K562 (cell line): ENCODE results near the gene PSMD8. TPM values are rescaled to one million over a fixed set of nuclear protein-coding genes. Genes with fewer than 3 reads are reported as not detected.

Experiments
- ELF4 ChIP-seq: fragments of 450-650 bp; formaldehyde crosslinking; IDR thresholded peaks from 2 replicates; pipeline ENCODE4 v1.4.0; 2022; ENCODE audit warnings: missing genetic modification characterization
- GABPA ChIP-seq: fragments of 200-800 bp; sonication (Bioruptor generic); conservative IDR thresholded peaks from 2 replicates; pipeline ENCODE4 v1.6.1; 2016; ENCODE audit warnings: low read depth, missing genetic modification characterization, missing compliant biosample characterization
- KAT8 ChIP-seq: fragments of 450-650 bp; IDR thresholded peaks from 2 replicates; pipeline ENCODE4 v1.6.1; 2016; ENCODE audit warnings: low read depth, mild to moderate bottlenecking
- KHSRP ChIP-seq: fragments of 450-650 bp; IDR thresholded peaks from 2 replicates; pipeline ENCODE4 v1.6.1; 2017
- L3MBTL2 ChIP-seq: fragments of 450-650 bp; IDR thresholded peaks from 2 replicates; pipeline ENCODE4 v1.6.1; 2016; ENCODE audit warnings: mild to moderate bottlenecking, moderate library complexity
- NBN ChIP-seq: fragments of 450-650 bp; IDR thresholded peaks from 2 replicates; pipeline ENCODE4 v1.6.1; 2016; ENCODE audit warnings: low read depth, mild to moderate bottlenecking
- NFE2 ChIP-seq: IDR thresholded peaks from 2 replicates; pipeline ENCODE4 v1.6.1; 2014; ENCODE audit warnings: antibody characterized with exemption, low read depth
- NR0B1 ChIP-seq: fragments of 450-650 bp; IDR thresholded peaks from one replicate; pipeline ENCODE4 v1.6.1; 2018; ENCODE audit warnings: mild to moderate bottlenecking, moderate library complexity; ENCODE audit not compliant: partially characterized antibody
- SP1 ChIP-seq: sonication (generic); formaldehyde crosslinking; IDR thresholded peaks from 2 replicates; pipeline ENCODE4 v1.8.1; 2022; ENCODE audit warnings: mild to moderate bottlenecking, missing genetic modification reagents
- ZBED1 ChIP-seq: IDR thresholded peaks from 2 replicates; pipeline ENCODE4 v1.6.1; 2014
- ZBTB11 ChIP-seq, 3 experiments: fragments of 200-800 bp in 1 of 3; fragments of 250-450 bp in 1 of 3; fragments of 450-650 bp in 1 of 3; sonication (Bioruptor Pico) in 1 of 3; sonication (Bioruptor generic) in 1 of 3; formaldehyde crosslinking in 1 of 3; IDR thresholded peaks; 2 replicates each; pipeline versions ENCODE4 v1.6.1 to v1.8.0; 2016 to 2022; ENCODE audit warnings: mild to moderate bottlenecking in 2 of 3, missing genetic modification characterization in 2 of 3, missing compliant biosample characterization in 1 of 3, moderate library complexity in 1 of 3
- polyA plus RNA-seq, 8 experiments: library from polyadenylated mRNA; depleted of rRNA in 4 of 8; stranded (reverse) in 5 of 8; unstranded in 3 of 8; fragments of >200 nt; fragmentation: Nextera tagmentation in 2 of 8; fragmentation: Illumina TruSeq in 1 of 8; extraction: Ambion mirVana in 2 of 8; extraction: Trizol in 1 of 8; gene quantifications; 2 replicates each; pipeline versions ENCODE4 v1.2.1 to v1.2.3, GENCODE V29; 2011 to 2014; ENCODE audit warnings: inconsistent platforms in 1 of 8, missing spikeins in 1 of 8
- total RNA-seq, 7 experiments: library from RNA; depleted of rRNA in 6 of 7; stranded (reverse); fragments of >200 nt in 6 of 7; fragmentation: Illumina TruSeq in 2 of 7; extraction: Trizol in 2 of 7; gene quantifications; 2 replicates each; pipeline versions ENCODE4 v1.2.1 to v1.2.3, GENCODE V29; 2011 to 2021; ENCODE audit warnings: low replicate concordance in 1 of 7
- TF ChIP-seq, protein P1 (sequence below): sonication (generic); formaldehyde crosslinking; IDR thresholded peaks from 2 replicates; pipeline ENCODE4 v1.8.0; 2022; ENCODE audit warnings: mild to moderate bottlenecking, missing genetic modification reagents
- TF ChIP-seq, protein P2 (sequence below), 2 experiments: fragments of 450-650 bp; IDR thresholded peaks; 2 replicates each; pipeline ENCODE4 v1.6.1; 2016

Gene PSMD8
- total and polyA plus RNA-seq, 9 of the 15 experiments (the other 6 are each of a cell fraction or from before 2014, with no cell fraction given), result 130 to 583 (median 315) TPM

DNA sequence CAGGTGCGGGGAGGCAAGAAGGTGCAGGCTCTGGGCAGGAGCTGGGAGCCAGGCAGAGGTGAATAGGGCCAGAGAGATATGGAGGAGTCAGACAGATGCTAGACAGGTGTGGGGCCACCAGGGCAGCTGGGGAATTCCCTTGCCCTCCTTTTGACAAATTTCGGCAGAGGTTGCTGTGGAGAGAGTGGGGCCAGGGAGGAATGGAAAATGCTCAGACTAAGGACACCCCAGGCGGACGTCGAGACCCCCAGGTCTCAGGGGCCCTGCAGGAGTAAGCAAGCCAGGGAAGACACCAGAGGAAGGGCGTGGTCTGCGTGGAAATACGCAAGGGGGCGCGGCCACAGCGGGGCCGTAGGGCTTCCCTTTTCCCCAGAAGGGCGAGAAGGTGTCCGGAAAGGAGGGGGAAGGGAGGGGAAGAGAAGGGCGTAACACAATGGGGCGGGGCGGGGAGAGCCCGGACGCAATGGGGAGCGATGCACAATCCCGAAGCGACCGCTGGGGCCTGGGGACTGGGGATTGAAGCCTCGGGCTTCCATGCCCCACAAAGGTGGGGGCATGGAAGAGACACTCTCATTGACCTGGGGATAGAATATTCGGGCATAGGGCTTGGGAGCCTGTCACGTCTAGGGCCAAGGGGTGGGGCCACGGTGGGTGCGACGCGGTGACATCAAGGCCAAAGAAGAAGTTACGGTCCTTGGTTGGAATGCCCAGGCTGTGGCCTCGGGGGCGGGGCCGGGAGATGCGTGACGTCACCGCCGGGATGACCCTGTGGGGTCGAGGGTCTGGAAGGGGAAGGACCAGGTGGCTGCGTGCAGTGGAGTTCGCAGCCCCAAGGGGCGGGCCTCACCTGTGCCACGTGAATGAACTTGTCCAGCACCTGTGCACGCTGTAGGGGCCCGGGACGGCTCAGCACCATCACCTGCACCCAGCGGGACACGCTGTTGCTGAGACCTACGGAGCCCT is 43.5 kb downstream of the PSMD8 start (continued):
- TF ChIP-seq, protein P1, sequence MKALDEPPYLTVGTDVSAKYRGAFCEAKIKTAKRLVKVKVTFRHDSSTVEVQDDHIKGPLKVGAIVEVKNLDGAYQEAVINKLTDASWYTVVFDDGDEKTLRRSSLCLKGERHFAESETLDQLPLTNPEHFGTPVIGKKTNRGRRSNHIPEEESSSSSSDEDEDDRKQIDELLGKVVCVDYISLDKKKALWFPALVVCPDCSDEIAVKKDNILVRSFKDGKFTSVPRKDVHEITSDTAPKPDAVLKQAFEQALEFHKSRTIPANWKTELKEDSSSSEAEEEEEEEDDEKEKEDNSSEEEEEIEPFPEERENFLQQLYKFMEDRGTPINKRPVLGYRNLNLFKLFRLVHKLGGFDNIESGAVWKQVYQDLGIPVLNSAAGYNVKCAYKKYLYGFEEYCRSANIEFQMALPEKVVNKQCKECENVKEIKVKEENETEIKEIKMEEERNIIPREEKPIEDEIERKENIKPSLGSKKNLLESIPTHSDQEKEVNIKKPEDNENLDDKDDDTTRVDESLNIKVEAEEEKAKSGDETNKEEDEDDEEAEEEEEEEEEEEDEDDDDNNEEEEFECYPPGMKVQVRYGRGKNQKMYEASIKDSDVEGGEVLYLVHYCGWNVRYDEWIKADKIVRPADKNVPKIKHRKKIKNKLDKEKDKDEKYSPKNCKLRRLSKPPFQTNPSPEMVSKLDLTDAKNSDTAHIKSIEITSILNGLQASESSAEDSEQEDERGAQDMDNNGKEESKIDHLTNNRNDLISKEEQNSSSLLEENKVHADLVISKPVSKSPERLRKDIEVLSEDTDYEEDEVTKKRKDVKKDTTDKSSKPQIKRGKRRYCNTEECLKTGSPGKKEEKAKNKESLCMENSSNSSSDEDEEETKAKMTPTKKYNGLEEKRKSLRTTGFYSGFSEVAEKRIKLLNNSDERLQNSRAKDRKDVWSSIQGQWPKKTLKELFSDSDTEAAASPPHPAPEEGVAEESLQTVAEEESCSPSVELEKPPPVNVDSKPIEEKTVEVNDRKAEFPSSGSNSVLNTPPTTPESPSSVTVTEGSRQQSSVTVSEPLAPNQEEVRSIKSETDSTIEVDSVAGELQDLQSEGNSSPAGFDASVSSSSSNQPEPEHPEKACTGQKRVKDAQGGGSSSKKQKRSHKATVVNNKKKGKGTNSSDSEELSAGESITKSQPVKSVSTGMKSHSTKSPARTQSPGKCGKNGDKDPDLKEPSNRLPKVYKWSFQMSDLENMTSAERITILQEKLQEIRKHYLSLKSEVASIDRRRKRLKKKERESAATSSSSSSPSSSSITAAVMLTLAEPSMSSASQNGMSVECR (CRISPR knock-in tag), result peak; percentile 81
- TF ChIP-seq L3MBTL2 (peak; percentile 50; the same call in 1 of the 2 replicates), ZBTB11 (CRISPR knock-in tag; IDR thresholded peaks at IDR 0.05) (peak in 2 of 3 experiments; percentile 65 to 95; a peak in 4 of 6 replicates), KHSRP (peak; percentile 70), ZBED1 (0 out of 2 replicates have a peak, but pooled peaks have one; percentile 29), NBN (0 out of 2 replicates have a peak, but pooled peaks have one; percentile 56), ELF4 (0 out of 2 replicates have a peak, but pooled peaks have one; percentile 14), NR0B1 (no peak), NFE2 (0 out of 2 replicates have a peak, but pooled peaks have one; percentile 8), GABPA (tag) (peak; percentile 69), KAT8 (no peak), SP1 (CRISPR knock-in tag) (peak; percentile 52; the same call in 1 of the 2 replicates)
- TF ChIP-seq, protein P2, sequence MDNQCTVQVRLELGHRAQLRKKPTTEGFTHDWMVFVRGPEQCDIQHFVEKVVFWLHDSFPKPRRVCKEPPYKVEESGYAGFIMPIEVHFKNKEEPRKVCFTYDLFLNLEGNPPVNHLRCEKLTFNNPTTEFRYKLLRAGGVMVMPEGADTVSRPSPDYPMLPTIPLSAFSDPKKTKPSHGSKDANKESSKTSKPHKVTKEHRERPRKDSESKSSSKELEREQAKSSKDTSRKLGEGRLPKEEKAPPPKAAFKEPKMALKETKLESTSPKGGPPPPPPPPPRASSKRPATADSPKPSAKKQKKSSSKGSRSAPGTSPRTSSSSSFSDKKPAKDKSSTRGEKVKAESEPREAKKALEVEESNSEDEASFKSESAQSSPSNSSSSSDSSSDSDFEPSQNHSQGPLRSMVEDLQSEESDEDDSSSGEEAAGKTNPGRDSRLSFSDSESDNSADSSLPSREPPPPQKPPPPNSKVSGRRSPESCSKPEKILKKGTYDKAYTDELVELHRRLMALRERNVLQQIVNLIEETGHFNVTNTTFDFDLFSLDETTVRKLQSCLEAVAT (IDR thresholded peaks at IDR 0.05), result peak; percentile 39 to 49; a peak in 1 of 4 replicates
